Gastrocnemius medialis (tissue), 4 donors: Measurements from ENCODE around the gene SHROOM3. TPM values are rescaled to one million over a fixed set of nuclear protein-coding genes. Genes with fewer than 3 reads are reported as not detected.

Source experiments
- ATAC-seq, 2 donors: fragments of 150-250 bp; one replicate each; pipeline ENCODE4 v1.9.1; 2016
- DNase-seq, 2 donors: peaks; one replicate each; pipeline ENCODE4 v3.0.0-alpha.2; 2019
- H3K27ac ChIP-seq, 4 donors: fragments of 200-600 bp; sonication (generic); 1 replicate in 1 of 4; 2 replicates in 3 of 4; pipeline ENCODE4 v1.5.1; 2016 to 2018; ENCODE audit warnings: mild to moderate bottlenecking in 2 of 4, moderate library complexity in 1 of 4
- H3K27me3 ChIP-seq, 3 donors: fragments of 200-600 bp; sonication (generic) in 2 of 3; 1 replicate in 1 of 3; 2 replicates in 2 of 3; pipeline versions ENCODE4 v1.5.1 to v1.6.0; 2016 to 2019; ENCODE audit warnings: mild to moderate bottlenecking in 1 of 3, moderate library complexity in 1 of 3
- H3K36me3 ChIP-seq, 2 donors: fragments of 200-600 bp; sonication (generic) in 1 of 2; one replicate each; pipeline ENCODE4 v1.5.1; 2017 to 2018
- H3K4me1 ChIP-seq, 2 donors: fragments of 200-600 bp; sonication (generic) in 1 of 2; one replicate each; pipeline ENCODE4 v1.5.1; 2016 to 2017; ENCODE audit warnings: mild to moderate bottlenecking in 2 of 2
- H3K4me3 ChIP-seq, 4 donors: fragments of 200-600 bp; sonication (generic) in 3 of 4; 1 replicate in 1 of 4; 2 replicates in 3 of 4; pipeline ENCODE4 v1.5.1; 2016 to 2019; ENCODE audit warnings: mild to moderate bottlenecking in 2 of 4
- H3K9me3 ChIP-seq, 3 donors: fragments of 200-600 bp; sonication (generic) in 2 of 3; 1 replicate in 1 of 3; 2 replicates in 2 of 3; pipeline ENCODE4 v1.5.1; 2016 to 2019
- POLR2A ChIP-seq, 2 donors: fragments of 450-650 bp; IDR thresholded peaks; one replicate each; pipeline ENCODE4 v1.6.1; 2017; ENCODE audit warnings: antibody characterized with exemption in 2 of 2, mild to moderate bottlenecking in 2 of 2, moderate library complexity in 2 of 2
- in situ Hi-C, 4 donors: fragments of 200-750 bp; cut with MboI; loops; one replicate each; pipeline versions ENCODE4 v1.15.0 to v1.8.0; 2017; ENCODE audit warnings: low sequenced_read_pairs in 4 of 4
- intact Hi-C: fragments of 100-400 bp; cut with DNase I; formaldehyde crosslinking; loops from one replicate; pipeline ENCODE4 v1.15.1; 2023; ENCODE audit warnings: low total_unique reads
- total RNA-seq, 4 donors: library from RNA; depleted of rRNA; stranded (reverse); fragments of >200 nt; gene quantifications; one replicate each; pipeline versions ENCODE4 v1.1.0 to v1.2.3, GENCODE V29; 2016
- TF ChIP-seq, protein P1 (sequence below), 5 experiments: fragments of 450-650 bp in 3 of 5; fragments of 200-600 bp in 2 of 5; sonication (generic) in 2 of 5; IDR thresholded peaks in 4 of 5; conservative IDR thresholded peaks in 1 of 5; 1 replicate in 4 of 5; 2 replicates in 1 of 5; pipeline ENCODE4 v1.5.1; 2016 to 2019; ENCODE audit warnings: antibody characterized with exemption in 5 of 5, mild to moderate bottlenecking in 3 of 5, moderate library complexity in 3 of 5

Gene SHROOM3
- total RNA-seq, 4 donors from 2014 or later, result 0.20 to 1.7 (median 0.98) TPM

DNA sequence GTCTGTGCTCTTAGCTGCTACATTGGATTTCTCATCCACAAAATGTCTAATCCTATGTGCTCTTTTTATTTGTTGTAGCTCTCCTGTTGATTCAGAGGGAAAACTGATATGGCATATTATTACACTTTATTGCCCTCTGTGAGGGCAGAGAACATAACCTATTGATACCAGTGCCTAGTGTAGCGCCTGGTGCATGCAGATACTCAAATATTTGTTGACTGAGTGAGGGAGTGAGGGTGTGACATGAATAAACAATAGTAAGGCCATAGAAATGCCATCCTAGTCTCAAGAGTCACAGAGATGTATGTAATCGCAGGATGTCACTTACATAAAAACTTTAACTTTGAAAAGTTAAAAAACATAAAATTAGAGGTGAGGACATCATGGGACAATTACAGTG, 159.1 kb downstream of the SHROOM3 start:
- Histone ChIP-seq H3K9me3 (no peaks in the 10 kb centered on the region), H3K4me1 (peaks cover 0 to 7% of the 10 kb centered on the region in 2 donors), H3K27ac (no peak overlapping the region), H3K4me3 (no peak overlapping the region), H3K27me3 (no peaks in the 10 kb centered on the region), H3K36me3 (no peaks in the 10 kb centered on the region)
- intact Hi-C loops, result no loop called here
- TF ChIP-seq, protein P1, sequence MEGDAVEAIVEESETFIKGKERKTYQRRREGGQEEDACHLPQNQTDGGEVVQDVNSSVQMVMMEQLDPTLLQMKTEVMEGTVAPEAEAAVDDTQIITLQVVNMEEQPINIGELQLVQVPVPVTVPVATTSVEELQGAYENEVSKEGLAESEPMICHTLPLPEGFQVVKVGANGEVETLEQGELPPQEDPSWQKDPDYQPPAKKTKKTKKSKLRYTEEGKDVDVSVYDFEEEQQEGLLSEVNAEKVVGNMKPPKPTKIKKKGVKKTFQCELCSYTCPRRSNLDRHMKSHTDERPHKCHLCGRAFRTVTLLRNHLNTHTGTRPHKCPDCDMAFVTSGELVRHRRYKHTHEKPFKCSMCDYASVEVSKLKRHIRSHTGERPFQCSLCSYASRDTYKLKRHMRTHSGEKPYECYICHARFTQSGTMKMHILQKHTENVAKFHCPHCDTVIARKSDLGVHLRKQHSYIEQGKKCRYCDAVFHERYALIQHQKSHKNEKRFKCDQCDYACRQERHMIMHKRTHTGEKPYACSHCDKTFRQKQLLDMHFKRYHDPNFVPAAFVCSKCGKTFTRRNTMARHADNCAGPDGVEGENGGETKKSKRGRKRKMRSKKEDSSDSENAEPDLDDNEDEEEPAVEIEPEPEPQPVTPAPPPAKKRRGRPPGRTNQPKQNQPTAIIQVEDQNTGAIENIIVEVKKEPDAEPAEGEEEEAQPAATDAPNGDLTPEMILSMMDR (IDR thresholded peaks at IDR 0.05 in 4 of 5, conservative IDR thresholded peaks at IDR 0.05 in 1 of 5), result no peak
- TF ChIP-seq POLR2A (IDR thresholded peaks at IDR 0.05), result no peak
- in situ Hi-C loops, result no loop called here
- ATAC-seq, result no peak
- no peak for DNase-seq

DNA sequence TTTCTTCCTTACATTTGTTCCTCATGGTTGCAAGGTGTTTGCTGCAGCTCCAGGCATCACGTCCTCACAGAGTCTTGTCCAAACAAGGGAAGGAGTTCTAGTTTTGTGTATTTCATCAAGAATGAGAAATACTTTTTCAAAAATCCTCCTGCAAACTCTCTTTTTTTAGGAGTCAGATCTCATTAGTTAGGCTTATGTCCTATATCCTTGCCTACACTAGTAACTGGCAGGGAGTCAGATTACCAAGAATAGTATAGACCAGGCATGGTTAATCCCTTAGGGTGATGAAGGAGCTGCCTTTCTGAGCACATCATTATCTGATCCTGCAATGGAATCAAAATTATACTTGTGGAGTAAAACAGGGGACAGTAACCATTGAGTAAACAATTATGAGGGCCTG, 160.4 kb downstream of the SHROOM3 start:
- intact Hi-C loops (no loop called here), in situ Hi-C loops (no loop called here)
- Histone ChIP-seq H3K27me3 (no peaks in the 10 kb centered on the region), H3K36me3 (no peaks in the 10 kb centered on the region), H3K4me1 (peaks cover 0 to 7% of the 10 kb centered on the region in 2 donors), H3K4me3 (no peak overlapping the region), H3K9me3 (no peaks in the 10 kb centered on the region), H3K27ac (no peak overlapping the region)
- TF ChIP-seq, protein P1 (IDR thresholded peaks at IDR 0.05 in 4 of 5, conservative IDR thresholded peaks at IDR 0.05 in 1 of 5), result no peak
- TF ChIP-seq POLR2A (IDR thresholded peaks at IDR 0.05), result no peak
- ATAC-seq (no peak), DNase-seq (no peak)

DNA sequence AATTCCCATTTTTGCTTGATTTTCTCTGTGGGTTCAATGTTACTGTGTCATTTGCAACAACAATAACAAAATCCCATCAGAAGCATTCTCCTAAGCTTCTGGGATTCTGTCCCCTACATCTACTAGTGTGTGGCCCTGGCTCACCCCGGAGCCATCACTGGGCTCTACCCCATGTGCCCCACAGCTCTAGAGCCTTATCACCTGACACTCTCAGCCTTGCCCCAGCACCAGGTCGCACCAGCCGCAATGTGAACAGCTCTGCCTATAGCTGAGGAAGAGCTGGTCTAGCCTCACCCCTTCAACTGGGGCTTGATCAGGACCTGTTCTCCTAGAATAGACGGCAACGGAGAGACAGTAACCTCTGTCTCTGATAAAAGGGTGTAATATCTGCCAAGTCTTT, 161.7 kb downstream of the SHROOM3 start:
- in situ Hi-C loops, result no loop called here
- no peak for DNase-seq

DNA sequence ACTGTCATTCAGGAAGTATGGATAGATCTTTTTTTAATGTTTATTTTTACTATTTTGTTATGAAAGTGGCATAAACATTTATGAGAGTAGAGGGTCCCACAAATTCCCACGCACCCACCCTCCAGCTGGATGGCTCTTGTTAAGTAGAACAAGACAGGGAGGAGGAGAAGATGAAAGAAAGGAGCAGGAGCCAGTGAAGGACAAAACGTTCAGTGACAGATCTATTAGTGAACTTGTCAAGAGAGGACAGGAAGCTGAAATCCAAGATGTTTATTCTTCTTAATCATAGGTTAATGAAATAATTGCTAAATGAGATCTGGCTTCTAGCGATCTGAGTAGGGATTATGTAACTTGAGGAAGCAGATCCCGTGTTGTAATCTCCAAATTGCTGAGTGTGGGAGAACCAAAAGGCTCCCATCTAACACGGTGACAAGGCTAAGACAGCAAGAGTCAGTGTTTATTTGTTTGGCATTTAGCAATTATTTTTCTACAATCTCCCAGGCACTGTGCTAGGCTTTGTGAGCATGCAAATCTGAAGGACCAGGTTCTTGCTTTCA, 162.5 kb downstream of the SHROOM3 start:
- intact Hi-C loops (no loop called here), in situ Hi-C loops (no loop called here)
- no peak overlapping the region for H3K27ac ChIP-seq

More for the DNA sequence above, 161.7 kb downstream of the SHROOM3 start:
- Histone ChIP-seq H3K9me3 (no peaks in the 10 kb centered on the region), H3K36me3 (no peaks in the 10 kb centered on the region), H3K4me1 (no peaks in the 10 kb centered on the region), H3K27me3 (no peaks in the 10 kb centered on the region), H3K4me3 (no peak overlapping the region), H3K27ac (no peak overlapping the region)
- TF ChIP-seq POLR2A (IDR thresholded peaks at IDR 0.05), result no peak
- TF ChIP-seq, protein P1 (IDR thresholded peaks at IDR 0.05 in 4 of 5, conservative IDR thresholded peaks at IDR 0.05 in 1 of 5), result no peak
- no peak for ATAC-seq
- intact Hi-C loops, result no loop called here

More for the DNA sequence above, 162.5 kb downstream of the SHROOM3 start:
- TF ChIP-seq, protein P1 (IDR thresholded peaks at IDR 0.05 in 4 of 5, conservative IDR thresholded peaks at IDR 0.05 in 1 of 5), result no peak
- TF ChIP-seq POLR2A (IDR thresholded peaks at IDR 0.05), result no peak
- Histone ChIP-seq H3K4me3 (no peak overlapping the region), H3K9me3 (no peaks in the 10 kb centered on the region), H3K27me3 (no peaks in the 10 kb centered on the region), H3K36me3 (no peaks in the 10 kb centered on the region), H3K4me1 (no peaks in the 10 kb centered on the region)
- ATAC-seq, result no peak
- DNase-seq, result no peak
